ENCODE results near the gene ST3GAL3. TPM values are rescaled to one million over a fixed set of nuclear protein-coding genes. Genes with fewer than 3 reads are reported as not detected.

The ST3GAL3 gene
- total and polyA plus RNA-seq, 4 donors: 20.2 to 32.0 (median 27.0) TPM

- no peak overlapping the region for H3K27ac ChIP-seq (ENCODE audit: low read depth in 1 of 2, low read length in 2 of 2)
- DNase-seq (peak in 1 of 2 donors; percentile 53), ATAC-seq (ENCODE audit: low FRiP score) (no peak)
- no peaks in the 10 kb centered on the region for H3K27me3 ChIP-seq (ENCODE audit: control insufficient read depth in 1 of 2, insufficient read depth in 2 of 2, low read length in 1 of 2)
- no peaks in the 10 kb centered on the region for H3K9me3 ChIP-seq (ENCODE audit: control insufficient read depth, low read length)
- no peak overlapping the region for H3K4me3 ChIP-seq (ENCODE audit: low read length in 2 of 2)
- no peaks in the 10 kb centered on the region for H3K4me1 ChIP-seq (ENCODE audit: control insufficient read depth in 1 of 2, insufficient read depth in 2 of 2, low read length in 2 of 2)
- peaks cover 0 to 2% of the 10 kb centered on the region in 2 donors for H3K36me3 ChIP-seq (ENCODE audit: control insufficient read depth in 1 of 2, insufficient read depth in 2 of 2, low read length in 1 of 2)
- intact Hi-C loops (cut with DNase I): loop anchor here in 1 of 2 donors (10.0 kb wide), 1 partner anchor 396 kb away; the partner anchor contains the start of gene PTPRF
- WGBS, 2 donors: 95 to 97% methylated on average over 10 of the region's 10 CpGs
These were observed 223.0 kb downstream of the ST3GAL3 start for GRCh38 chr1:43930168-43930948.

DNA sequence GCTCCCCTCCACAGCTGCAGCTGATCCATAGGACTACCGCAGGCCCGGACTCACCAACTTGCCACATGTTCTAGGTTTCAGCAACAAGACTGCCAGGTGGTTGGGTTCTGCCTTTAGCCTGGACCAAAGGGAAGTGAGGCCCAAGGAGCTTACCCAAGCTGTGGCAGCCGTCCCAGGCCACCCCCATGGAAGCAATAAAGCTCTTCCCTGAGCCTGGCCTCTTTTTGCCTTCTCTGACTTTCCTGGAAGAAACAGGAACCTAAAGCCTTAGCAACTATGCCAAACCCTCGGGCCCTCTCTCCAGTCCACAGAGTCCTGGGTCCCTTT is 223.6 kb downstream of the ST3GAL3 start:
- Histone ChIP-seq H3K4me1 (ENCODE audit: control insufficient read depth in 1 of 2, insufficient read depth in 2 of 2, low read length in 2 of 2) (no peaks in the 10 kb centered on the region), H3K27ac (ENCODE audit: low read depth in 1 of 2, low read length in 2 of 2) (no peak overlapping the region), H3K4me3 (ENCODE audit: low read length in 2 of 2) (no peak overlapping the region), H3K36me3 (ENCODE audit: control insufficient read depth in 1 of 2, insufficient read depth in 2 of 2, low read length in 1 of 2) (no peaks in the 10 kb centered on the region), H3K9me3 (ENCODE audit: control insufficient read depth, low read length) (no peaks in the 10 kb centered on the region), H3K27me3 (ENCODE audit: control insufficient read depth in 1 of 2, insufficient read depth in 2 of 2, low read length in 1 of 2) (no peaks in the 10 kb centered on the region)
- no peak for DNase-seq
- intact Hi-C loops (cut with DNase I): loop anchor here in 1 of 2 donors (10.0 kb wide), 1 partner anchor 396 kb away; the partner anchor contains the start of gene PTPRF
- WGBS, 2 donors: 72 to 93% methylated on average over 4 of the region's 4 CpGs
- no peak for ATAC-seq (ENCODE audit: low FRiP score)

GRCh38 chr1:43931711-43932660 is 224.7 kb downstream of the ST3GAL3 start:
- no peaks in the 10 kb centered on the region for H3K27me3 ChIP-seq (ENCODE audit: control insufficient read depth in 1 of 2, insufficient read depth in 2 of 2, low read length in 1 of 2)
- no peaks in the 10 kb centered on the region for H3K9me3 ChIP-seq (ENCODE audit: control insufficient read depth, low read length)
- no peaks in the 10 kb centered on the region for H3K4me1 ChIP-seq (ENCODE audit: control insufficient read depth in 1 of 2, insufficient read depth in 2 of 2, low read length in 2 of 2)
- peak in 1 of 2 donors; percentile 61 for DNase-seq
- H3K36me3 ChIP-seq (ENCODE audit: control insufficient read depth in 1 of 2, insufficient read depth in 2 of 2, low read length in 1 of 2): no peaks in the 10 kb centered on the region
- H3K27ac ChIP-seq (ENCODE audit: low read depth in 1 of 2, low read length in 2 of 2): no peak overlapping the region
- no peak for ATAC-seq (ENCODE audit: low FRiP score)
- H3K4me3 ChIP-seq (ENCODE audit: low read length in 2 of 2): no peak overlapping the region
- intact Hi-C loops (cut with DNase I): loop anchor here in 1 of 2 donors (10.0 kb wide), 1 partner anchor 397 kb away; the partner anchor contains the start of gene PTPRF
- WGBS, 2 donors: 92 to 93% methylated on average over 13 of the region's 13 CpGs

DNA sequence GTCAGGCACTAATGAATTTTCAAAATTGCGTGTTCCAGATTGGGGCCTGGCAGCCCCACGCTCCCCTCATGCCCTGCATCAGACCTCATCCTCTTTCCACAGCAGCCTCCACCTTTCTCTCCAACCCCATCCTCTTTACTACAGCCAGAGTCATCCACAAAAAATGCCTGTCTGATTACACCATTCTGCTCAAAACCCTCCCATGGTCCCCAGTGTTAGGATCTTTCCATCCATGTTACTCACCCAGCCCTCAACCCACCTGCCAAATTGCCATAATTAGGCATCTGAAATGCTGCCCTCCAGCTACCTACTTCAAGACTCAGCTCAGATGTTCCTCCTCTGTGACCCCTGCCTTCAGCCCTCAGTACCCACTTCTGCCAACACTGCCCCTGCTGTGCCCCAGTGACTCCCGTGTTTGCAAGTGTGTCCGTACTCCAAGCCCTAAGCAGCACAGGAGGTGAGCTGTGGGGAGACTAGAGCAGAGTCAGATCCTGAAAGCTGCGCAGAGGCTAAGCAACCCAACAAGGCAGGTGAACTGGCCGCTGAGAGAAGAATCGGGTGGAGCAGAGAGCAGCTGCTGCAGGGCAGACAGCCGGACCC is 225.6 kb downstream of the ST3GAL3 start:
- Histone ChIP-seq H3K4me3 (ENCODE audit: low read length in 2 of 2) (no peak overlapping the region), H3K27ac (ENCODE audit: low read depth in 1 of 2, low read length in 2 of 2) (no peak overlapping the region), H3K27me3 (ENCODE audit: control insufficient read depth in 1 of 2, insufficient read depth in 2 of 2, low read length in 1 of 2) (no peaks in the 10 kb centered on the region), H3K9me3 (ENCODE audit: control insufficient read depth, low read length) (no peaks in the 10 kb centered on the region), H3K4me1 (ENCODE audit: control insufficient read depth in 1 of 2, insufficient read depth in 2 of 2, low read length in 2 of 2) (no peaks in the 10 kb centered on the region), H3K36me3 (ENCODE audit: control insufficient read depth in 1 of 2, insufficient read depth in 2 of 2, low read length in 1 of 2) (no peaks in the 10 kb centered on the region)
- intact Hi-C loops (cut with DNase I): loop anchor here in 1 of 2 donors (10.0 kb wide), 1 partner anchor 398 kb away; the partner anchor contains the start of gene PTPRF
- no peak for ATAC-seq (ENCODE audit: low FRiP score)
- WGBS, 2 donors: 27 to 30% methylated on average over 8 of the region's 8 CpGs
- DNase-seq: no peak

DNA sequence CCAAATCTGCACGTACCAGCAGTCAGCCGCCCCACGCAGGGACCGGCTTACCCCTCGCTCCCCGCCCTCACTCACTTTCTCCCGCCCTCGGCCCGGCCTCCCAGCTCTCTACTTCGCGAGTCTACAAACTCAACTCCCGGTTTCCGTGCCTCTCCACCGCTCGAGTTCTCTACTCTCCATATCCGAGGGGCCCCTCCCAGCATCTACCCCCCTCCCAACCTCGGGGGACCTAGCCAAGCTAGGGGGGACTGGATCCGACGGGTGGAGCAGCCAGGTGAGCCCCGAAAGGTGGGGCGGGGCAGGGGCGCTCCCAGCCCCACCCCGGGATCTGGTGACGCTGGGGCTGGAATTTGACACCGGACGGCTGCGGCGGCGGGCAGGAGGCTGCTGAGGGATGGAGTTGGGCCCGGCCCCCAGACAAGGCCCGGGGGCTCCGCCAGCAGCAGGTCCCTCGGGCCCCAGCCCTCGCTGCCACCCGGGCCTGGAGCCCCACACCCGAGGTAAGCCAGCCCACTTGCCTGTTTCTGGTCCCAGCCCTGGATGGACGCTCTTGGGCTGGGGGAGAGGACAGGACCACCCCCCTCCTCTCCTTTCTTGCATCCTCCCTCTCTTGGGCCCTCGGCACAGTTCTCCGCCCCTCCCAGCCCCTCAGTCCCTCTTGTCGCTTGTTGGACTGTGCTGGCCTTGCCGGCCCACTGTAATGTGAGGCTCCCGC is 226.2 kb downstream of the ST3GAL3 start, which contains the start of gene ARTN:
TSS of gene ARTN (plus strand) at position 416 of the 715 bp plus-strand sequence. CDS start 1,856 bp downstream, outside the sequence.
- H3K27ac ChIP-seq (ENCODE audit: low read depth in 1 of 2, low read length in 2 of 2): no peak within 1 kb of the TSS

GRCh38 chr1:43934101-43934985 is 227.0 kb downstream of the ST3GAL3 start:
- Histone ChIP-seq H3K9me3 (ENCODE audit: control insufficient read depth, low read length) (no peaks in the 10 kb centered on the region), H3K4me1 (ENCODE audit: control insufficient read depth in 1 of 2, insufficient read depth in 2 of 2, low read length in 2 of 2) (no peaks in the 10 kb centered on the region), H3K36me3 (ENCODE audit: control insufficient read depth in 1 of 2, insufficient read depth in 2 of 2, low read length in 1 of 2) (no peaks in the 10 kb centered on the region), H3K27ac (ENCODE audit: low read depth in 1 of 2, low read length in 2 of 2) (no peak overlapping the region), H3K4me3 (ENCODE audit: low read length in 2 of 2) (no peak overlapping the region), H3K27me3 (ENCODE audit: control insufficient read depth in 1 of 2, insufficient read depth in 2 of 2, low read length in 1 of 2) (no peaks in the 10 kb centered on the region)
- peak; percentile 70 to 88 for DNase-seq
- peak; percentile 63 for ATAC-seq (ENCODE audit: low FRiP score)
- WGBS, 2 donors: 35 to 41% methylated on average over 12 to 13 of the region's 13 CpGs
- intact Hi-C loops (cut with DNase I): loop anchor here (1.0 to 10.0 kb wide), 3 partner anchors 168 to 400 kb away; partner anchors contain the start of gene PTPRF (in 1 of the 2)

More for the DNA sequence above, 226.2 kb downstream of the ST3GAL3 start, which contains the start of gene ARTN:
- H3K4me1 ChIP-seq (ENCODE audit: control insufficient read depth in 1 of 2, insufficient read depth in 2 of 2, low read length in 2 of 2): no peaks in the 10 kb centered on the region
- no peaks in the 10 kb centered on the region for H3K27me3 ChIP-seq (ENCODE audit: control insufficient read depth in 1 of 2, insufficient read depth in 2 of 2, low read length in 1 of 2)
- H3K9me3 ChIP-seq (ENCODE audit: control insufficient read depth, low read length): no peaks in the 10 kb centered on the region
- ATAC-seq (ENCODE audit: low FRiP score) (peak; percentile 23), DNase-seq (peak in 1 of 2 donors; percentile 80)
- no peaks in the 10 kb centered on the region for H3K36me3 ChIP-seq (ENCODE audit: control insufficient read depth in 1 of 2, insufficient read depth in 2 of 2, low read length in 1 of 2)
- intact Hi-C loops (cut with DNase I): loop anchor here (1.0 to 10.0 kb wide), 3 partner anchors 167 to 399 kb away; partner anchors contain the start of gene PTPRF (in 1 of the 2)
- 1 to 2% methylated on average over 36 to 42 of the region's 42 CpGs for WGBS, 2 donors
- peak within 1 kb of the TSS in 1 of 2 donors; percentile 16 for H3K4me3 ChIP-seq (ENCODE audit: low read length in 2 of 2)

DNA sequence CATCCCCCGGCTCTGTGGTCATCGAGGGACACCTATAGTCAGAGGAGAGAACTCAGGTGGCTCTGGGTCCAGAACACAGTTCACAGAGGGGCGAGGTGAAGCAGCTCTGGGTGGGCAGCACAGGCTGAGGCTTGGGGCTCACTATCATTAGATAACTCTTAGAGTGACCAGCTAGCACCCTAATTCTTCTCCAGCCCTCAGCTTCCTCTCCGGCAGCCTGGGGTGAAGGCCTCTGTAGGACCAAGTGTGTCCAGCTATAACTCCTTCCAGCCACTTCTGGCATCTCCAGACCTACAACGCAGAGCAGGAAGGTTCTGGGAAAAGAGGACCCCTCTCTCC is 227.6 kb downstream of the ST3GAL3 start:
- no peaks in the 10 kb centered on the region for H3K27me3 ChIP-seq (ENCODE audit: control insufficient read depth in 1 of 2, insufficient read depth in 2 of 2, low read length in 1 of 2)
- DNase-seq (no peak), ATAC-seq (ENCODE audit: low FRiP score) (no peak)
- WGBS, 2 donors: 68 to 82% methylated on average over 5 of the region's 5 CpGs
- intact Hi-C loops (cut with DNase I): loop anchor here (1.0 to 10.0 kb wide), 3 partner anchors 168 to 400 kb away; partner anchors contain the start of gene PTPRF (in 1 of the 2)
- H3K9me3 ChIP-seq (ENCODE audit: control insufficient read depth, low read length): no peaks in the 10 kb centered on the region
- H3K4me3 ChIP-seq (ENCODE audit: low read length in 2 of 2): no peak overlapping the region
- no peak overlapping the region for H3K27ac ChIP-seq (ENCODE audit: low read depth in 1 of 2, low read length in 2 of 2)
- no peaks in the 10 kb centered on the region for H3K36me3 ChIP-seq (ENCODE audit: control insufficient read depth in 1 of 2, insufficient read depth in 2 of 2, low read length in 1 of 2)
- H3K4me1 ChIP-seq (ENCODE audit: control insufficient read depth in 1 of 2, insufficient read depth in 2 of 2, low read length in 2 of 2): no peaks in the 10 kb centered on the region
